ENCODE results near the gene RNF138. TPM values are rescaled to one million over a fixed set of nuclear protein-coding genes. Genes with fewer than 3 reads are reported as not detected.
"Not testable (repeated sequence)": the region's sequence is repeated elsewhere in the genome, so short reads cannot be mapped to it uniquely, and the experiment has no call there.

The RNF138 gene
- total RNA-seq, 4 donors from 2014 or later: 4.9 to 23.7 (median 9.1) TPM

GRCh38 chr18:32173654-32174053 lies 82.0 kb downstream of the RNF138 start:
- Histone ChIP-seq H3K4me3 (no peak overlapping the region), H3K4me1 (no peaks in the 10 kb centered on the region), H3K27me3 (no peaks in the 10 kb centered on the region), H3K9me3 (no peaks in the 10 kb centered on the region), H3K36me3 (no peaks in the 10 kb centered on the region), H3K27ac (no peak overlapping the region)
- in situ Hi-C loops (cut with MboI; ENCODE audit: low sequenced_read_pairs in 4 of 4) (no loop called here), intact Hi-C loops (cut with DNase I; ENCODE audit: low total_unique reads) (no loop called here)
- no peak for ATAC-seq
- no peak for TF ChIP-seq POLR2A (IDR thresholded peaks at IDR 0.05)
- TF ChIP-seq CTCF (IDR thresholded peaks at IDR 0.05 in 4 of 5, conservative IDR thresholded peaks at IDR 0.05 in 1 of 5): no peak
- no peak for DNase-seq

GRCh38 chr18:32174719-32175118 lies 83.0 kb downstream of the RNF138 start:
- no peaks in the 10 kb centered on the region for H3K4me1 ChIP-seq
- ATAC-seq (no peak), DNase-seq (no peak)
- TF ChIP-seq POLR2A (IDR thresholded peaks at IDR 0.05): no peak
- H3K27ac ChIP-seq: no peak overlapping the region
- in situ Hi-C loops (cut with MboI; ENCODE audit: low sequenced_read_pairs in 4 of 4) (no loop called here), intact Hi-C loops (cut with DNase I; ENCODE audit: low total_unique reads) (no loop called here)
- no peaks in the 10 kb centered on the region for H3K9me3 ChIP-seq
- H3K27me3 ChIP-seq: no peaks in the 10 kb centered on the region
- no peaks in the 10 kb centered on the region for H3K36me3 ChIP-seq
- H3K4me3 ChIP-seq: no peak overlapping the region

- intact Hi-C loops (cut with DNase I; ENCODE audit: low total_unique reads) (no loop called here), in situ Hi-C loops (cut with MboI; ENCODE audit: low sequenced_read_pairs in 4 of 4) (no loop called here)
- TF ChIP-seq POLR2A (IDR thresholded peaks at IDR 0.05): no peak
- TF ChIP-seq CTCF (IDR thresholded peaks at IDR 0.05 in 4 of 5, conservative IDR thresholded peaks at IDR 0.05 in 1 of 5): no peak
- H3K27ac ChIP-seq: no peak overlapping the region
- H3K36me3 ChIP-seq: no peaks in the 10 kb centered on the region
- no peaks in the 10 kb centered on the region for H3K4me1 ChIP-seq
- ATAC-seq (peak in 1 of 2 donors; percentile 16), DNase-seq (no peak)
- no peaks in the 10 kb centered on the region for H3K27me3 ChIP-seq
- no peak overlapping the region for H3K4me3 ChIP-seq
- no peaks in the 10 kb centered on the region for H3K9me3 ChIP-seq
These were observed 83.6 kb downstream of the RNF138 start for GRCh38 chr18:32175265-32175664.

GRCh38 chr18:32176745-32177144 lies 85.1 kb downstream of the RNF138 start:
- H3K4me1 ChIP-seq; H3K27me3 ChIP-seq; DNase-seq; intact Hi-C loops (cut with DNase I; ENCODE audit: low total_unique reads); ATAC-seq; in situ Hi-C loops (cut with MboI; ENCODE audit: low sequenced_read_pairs in 4 of 4); H3K4me3 ChIP-seq; H3K9me3 ChIP-seq; H3K36me3 ChIP-seq; H3K27ac ChIP-seq: not testable (repeated sequence)

- Histone ChIP-seq H3K4me3 (no peak overlapping the region), H3K27me3 (no peaks in the 10 kb centered on the region), H3K9me3 (no peaks in the 10 kb centered on the region), H3K27ac (no peak overlapping the region), H3K36me3 (no peaks in the 10 kb centered on the region), H3K4me1 (no peaks in the 10 kb centered on the region)
- in situ Hi-C loops (cut with MboI; ENCODE audit: low sequenced_read_pairs in 4 of 4): no loop called here
- intact Hi-C loops (cut with DNase I; ENCODE audit: low total_unique reads): no loop called here
- TF ChIP-seq CTCF (IDR thresholded peaks at IDR 0.05 in 4 of 5, conservative IDR thresholded peaks at IDR 0.05 in 1 of 5) (no peak), POLR2A (IDR thresholded peaks at IDR 0.05) (no peak)
- ATAC-seq (no peak), DNase-seq (no peak)
These were observed 85.9 kb downstream of the RNF138 start for GRCh38 chr18:32177530-32177929.

Other genes starting within 250 kb of the RNF138 start
- 10 to 100 TPM; 29.8 to 40.7 (median 39.1) TPM for gene TRAPPC8, start 148.7 kb upstream of the RNF138 start, total RNA-seq
- 1 to 10 TPM in 3 of 4 donors, under 1 TPM in 1; 0.85 to 6.4 (median 3.1) TPM for gene RNF125, start 73.0 kb upstream of the RNF138 start, total RNA-seq
- gene MEP1B, start 98.2 kb downstream of the RNF138 start, total RNA-seq: under 1 TPM in 1 of 4 donors, not detected in 3; 0.49 TPM

Measured in gastrocnemius medialis (tissue), 4 donors.